H1 (cell line): Measurements from ENCODE around the gene OXLD1. TPM values are rescaled to one million over a fixed set of nuclear protein-coding genes. Genes with fewer than 3 reads are reported as not detected.
A peak's percentile ranks its signal among the peaks of the same experiment; 100 is the strongest.

Experiments
- CTCF ChIA-PET: fragments of 300-600 bp; sonication (Branson Sonifier 250); formaldehyde crosslinking; loops from one replicate; lab custom pipeline; 2021; ENCODE audit not compliant: partially characterized antibody; lab: Charles Lee
- POLR2A ChIA-PET: fragments of 300-600 bp; sonication (Branson Sonifier 250); formaldehyde crosslinking; loops from one replicate; lab custom pipeline; 2021; ENCODE audit warnings: inconsistent platforms; ENCODE audit not compliant: partially characterized antibody; lab: Charles Lee
- DNase-seq, 2 experiments: peaks; one replicate each; pipeline versions ENCODE4 v3.0.0 to v3.0.0-alpha.2; 2010 to 2022; ENCODE audit warnings: low spot score in 2 of 2, low read depth in 1 of 2, mixed read lengths in 1 of 2
- FAIRE-seq: peaks from 2 replicates; lab custom pipeline; 2011; peaks lifted over from hg19 to GRCh38; lab: Jason Lieb, UNC
- H2AFZ ChIP-seq: 2 replicates; pipeline ENCODE4 v1.8.1; 2012; ENCODE audit warnings: low read length, inconsistent platforms
- H2AK5ac ChIP-seq: 2 replicates; pipeline ENCODE4 v1.6.1; 2013; ENCODE audit warnings: low read depth, low read length
- H2BK120ac ChIP-seq: replicated peaks from 2 replicates; pipeline ENCODE3; 2013; ENCODE audit warnings: low read depth, low read length, inconsistent platforms
- H2BK12ac ChIP-seq: 2 replicates; pipeline ENCODE4 v1.6.1; 2013; ENCODE audit warnings: low read depth, low read length
- H2BK15ac ChIP-seq: 2 replicates; pipeline ENCODE4 v1.6.1; 2013; ENCODE audit warnings: low read length
- H2BK20ac ChIP-seq: 2 replicates; pipeline ENCODE4 v1.6.1; 2013; ENCODE audit warnings: low read length
- H2BK5ac ChIP-seq: 2 replicates; pipeline ENCODE4 v1.6.1; 2013; ENCODE audit warnings: low read depth, low read length
- H3K14ac ChIP-seq: 2 replicates; pipeline ENCODE4 v1.6.1; 2013; ENCODE audit warnings: inconsistent platforms; ENCODE audit not compliant: insufficient read length
- H3K18ac ChIP-seq: 2 replicates; pipeline ENCODE4 v1.6.1; 2013; ENCODE audit warnings: low read length; ENCODE audit errors: extremely low read depth
- H3K23ac ChIP-seq: 2 replicates; pipeline ENCODE4 v1.6.1; 2013; ENCODE audit warnings: inconsistent platforms; ENCODE audit not compliant: insufficient read length
- H3K23me2 ChIP-seq: 2 replicates; pipeline ENCODE4 v1.6.1; 2013; ENCODE audit warnings: low read depth, low read length
- H3K27ac ChIP-seq: 2 replicates; pipeline ENCODE4 v1.6.1; 2011; ENCODE audit warnings: low read depth, low read length, inconsistent platforms
- H3K27me3 ChIP-seq, 4 experiments: replicated peaks in 1 of 4; 1 replicate in 1 of 4; 2 replicates in 3 of 4; pipeline versions ENCODE4 v1.6.1 to v1.8.1; 2011 to 2013; ENCODE audit warnings: low read length in 3 of 4, mild to moderate bottlenecking in 3 of 4, inconsistent platforms in 2 of 4, mixed read lengths in 2 of 4, moderate library complexity in 1 of 4; ENCODE audit not compliant: control insufficient read depth in 3 of 4, insufficient read depth in 3 of 4; ENCODE audit errors: extremely low read depth in 1 of 4
- H3K36me3 ChIP-seq, 4 experiments: 2 replicates each; pipeline versions ENCODE4 v1.6.1 to v1.8.1; 2011 to 2013; ENCODE audit warnings: mild to moderate bottlenecking in 4 of 4, low read length in 3 of 4, moderate library complexity in 2 of 4, control low read depth in 1 of 4, inconsistent platforms in 1 of 4; ENCODE audit not compliant: insufficient read depth in 4 of 4, control insufficient read depth in 2 of 4
- H3K4ac ChIP-seq: replicated peaks from 2 replicates; pipeline ENCODE3; 2013; ENCODE audit warnings: low read length, low read depth, mixed read lengths, inconsistent platforms; ENCODE audit not compliant: insufficient read length
- H3K4me1 ChIP-seq, 4 experiments: replicated peaks in 1 of 4; 1 replicate in 1 of 4; 2 replicates in 3 of 4; pipeline versions ENCODE4 v1.6.1 to v1.8.1; 2011 to 2013; ENCODE audit warnings: low read length in 3 of 4, inconsistent platforms in 2 of 4, mixed read lengths in 1 of 4; ENCODE audit not compliant: insufficient read depth in 4 of 4, control insufficient read depth in 3 of 4
- H3K4me2 ChIP-seq, 2 experiments: 2 replicates each; pipeline versions ENCODE4 v1.6.1 to v1.8.1; 2011 to 2013; ENCODE audit warnings: low read depth in 2 of 2, low read length in 2 of 2, control low read depth in 1 of 2, inconsistent platforms in 1 of 2, mild to moderate bottlenecking in 1 of 2; ENCODE audit not compliant: insufficient read depth in 1 of 2
- H3K4me3 ChIP-seq, 4 experiments: fragments of 200-600, 300-600 bp in 1 of 4; sonication (generic), shearing (Covaris generic), sonication (Bioruptor Twin) in 1 of 4; 2 replicates each; pipeline versions ENCODE4 v1.5.1 to v1.8.1; 2011 to 2016; ENCODE audit warnings: low read length in 4 of 4, low read depth in 3 of 4, control low read depth in 2 of 4, inconsistent platforms in 2 of 4, mild to moderate bottlenecking in 2 of 4, mixed read lengths in 1 of 4, moderate library complexity in 1 of 4; ENCODE audit not compliant: insufficient read depth in 2 of 4; ENCODE audit errors: extremely low read depth in 1 of 4
- H3K56ac ChIP-seq: replicated peaks from 2 replicates; pipeline ENCODE3; 2013; ENCODE audit warnings: low read depth, mild to moderate bottlenecking, mixed read lengths, low read length, inconsistent platforms; ENCODE audit not compliant: insufficient read length
- H3K79me1 ChIP-seq: 2 replicates; pipeline ENCODE4 v1.6.1; 2013; ENCODE audit warnings: low read depth, low read length, control low read depth
- H3K79me2 ChIP-seq, 2 experiments: 2 replicates each; pipeline versions ENCODE4 v1.6.1 to v1.8.1; 2012 to 2013; ENCODE audit warnings: low read length in 2 of 2, mild to moderate bottlenecking in 2 of 2, inconsistent platforms in 1 of 2; ENCODE audit not compliant: insufficient read depth in 2 of 2, control insufficient read depth in 1 of 2
- H3K9ac ChIP-seq, 4 experiments: replicated peaks in 1 of 4; 1 replicate in 1 of 4; 2 replicates in 3 of 4; pipeline versions ENCODE4 v1.6.1 to v1.8.1; 2011 to 2013; ENCODE audit warnings: low read depth in 3 of 4, low read length in 3 of 4, control low read depth in 2 of 4, mild to moderate bottlenecking in 2 of 4, moderate library complexity in 2 of 4, inconsistent platforms in 1 of 4; ENCODE audit errors: extremely low read depth in 1 of 4
- H3K9me3 ChIP-seq, 2 experiments: 2 replicates each; pipeline versions ENCODE4 v1.6.1 to v1.8.1; 2012 to 2013; ENCODE audit warnings: mild to moderate bottlenecking in 2 of 2, moderate library complexity in 2 of 2, control low read depth in 1 of 2, inconsistent platforms in 1 of 2, low read depth in 1 of 2, low read length in 1 of 2, mixed read lengths in 1 of 2; ENCODE audit not compliant: insufficient read depth in 2 of 2
- H4K20me1 ChIP-seq, 2 experiments: replicated peaks in 1 of 2; 2 replicates each; pipeline versions ENCODE3 to v1.8.1; 2011 to 2013; ENCODE audit warnings: inconsistent platforms in 2 of 2, low read length in 2 of 2, mild to moderate bottlenecking in 1 of 2; ENCODE audit not compliant: insufficient read depth in 2 of 2, control insufficient read depth in 1 of 2
- H4K5ac ChIP-seq: 2 replicates; pipeline ENCODE4 v1.6.1; 2013; ENCODE audit warnings: low read length, low read depth, mixed read lengths, inconsistent platforms; ENCODE audit not compliant: insufficient read length
- H4K8ac ChIP-seq: 2 replicates; pipeline ENCODE4 v1.8.0; 2013; ENCODE audit warnings: mild to moderate bottlenecking, moderate library complexity, low read length, inconsistent platforms; ENCODE audit not compliant: insufficient read depth; ENCODE audit errors: extremely low read depth
- H4K91ac ChIP-seq: replicated peaks from 2 replicates; pipeline ENCODE3; 2013; ENCODE audit warnings: low read length, mixed read lengths, inconsistent platforms; ENCODE audit not compliant: insufficient read length
- BCL11A ChIP-seq, 2 experiments: IDR thresholded peaks; one replicate each; pipeline ENCODE4 v1.6.1; 2011; ENCODE audit warnings: low read depth in 2 of 2, low read length in 2 of 2, mild to moderate bottlenecking in 2 of 2
- CEBPB ChIP-seq: IDR thresholded peaks from 2 replicates; pipeline ENCODE4 v1.6.1; 2012; ENCODE audit warnings: low read depth, low read length
- EZH2 ChIP-seq: fragments of 200-600 bp; sonication (generic); IDR thresholded peaks from 2 replicates; pipeline ENCODE4 v1.7.1; 2012; ENCODE audit warnings: low read depth, mild to moderate bottlenecking, moderate library complexity, low read length, inconsistent platforms; ENCODE audit not compliant: severe bottlenecking
- HDAC2 ChIP-seq, 2 experiments: fragments of 300-600 bp in 1 of 2; sonication (generic) in 1 of 2; IDR thresholded peaks; 2 replicates each; pipeline ENCODE4 v1.6.1; 2011 to 2012; ENCODE audit warnings: low read depth in 2 of 2, low read length in 2 of 2, mild to moderate bottlenecking in 2 of 2, moderate library complexity in 2 of 2, borderline replicate concordance in 1 of 2, inconsistent platforms in 1 of 2
- KDM4A ChIP-seq: IDR thresholded peaks from one replicate; pipeline ENCODE4 v1.7.1; 2012; ENCODE audit warnings: low read depth, mild to moderate bottlenecking, moderate library complexity, low read length, inconsistent platforms; ENCODE audit not compliant: severe bottlenecking
- POLR2A ChIP-seq, 2 experiments: IDR thresholded peaks; 1 replicate in 1 of 2; 2 replicates in 1 of 2; pipeline ENCODE4 v1.6.1; 2011; ENCODE audit warnings: low read depth in 2 of 2, low read length in 2 of 2, mild to moderate bottlenecking in 2 of 2; ENCODE audit errors: control extremely low read depth in 1 of 2
- POLR2AphosphoS5 ChIP-seq: IDR thresholded peaks from 2 replicates; pipeline ENCODE4 v1.6.1; 2011; ENCODE audit warnings: low read depth, low read length
- WGBS, 2 experiments: shearing (Covaris generic) in 1 of 2; methylation state at CpG; one replicate each; pipeline versions ENCODE4 v1.1.6 to v1.1.7; 2013 to 2015; ENCODE audit warnings: low lambda C conversion rate in 2 of 2, mixed read lengths in 2 of 2, inconsistent platforms in 1 of 2, low coverage in 1 of 2, missing lambda C conversion rate in 1 of 2; ENCODE audit not compliant: insufficient replicate concordance in 2 of 2, insufficient coverage in 1 of 2, insufficient read length in 1 of 2; ENCODE audit errors: extremely low coverage in 1 of 2, missing lambda C conversion rate in 1 of 2; 5-methylcytosine and 5-hydroxymethylcytosine counted together
- polyA plus RNA-seq, 7 experiments: library from polyadenylated mRNA; depleted of rRNA in 3 of 7; stranded (reverse) in 5 of 7; unstranded in 2 of 7; fragments of >200 nt in 5 of 7; fragments of 200-250 nt in 2 of 7; gene quantifications; 1 replicate in 5 of 7; 2 replicates in 1 of 7; 4 replicates in 1 of 7; pipeline versions ENCODE4 v1.2.1 to v1.2.3, GENCODE V29; 2011 to 2013; ENCODE audit warnings: missing spikeins in 2 of 7, mixed read lengths in 2 of 7
- total RNA-seq: library from RNA; stranded (reverse); fragmentation: NEBNext Ultra II Directional; extraction: Animal tissue kit (Norgen Biotek cat#: 25700); gene quantifications from 2 replicates; pipeline ENCODE4 v1.2.1, GENCODE V29; 2021
- TF ChIP-seq, protein P1 (sequence below), 3 experiments: IDR thresholded peaks; 1 replicate in 2 of 3; 2 replicates in 1 of 3; pipeline versions ENCODE4 v1.5.1 to v1.6.1; 2011; ENCODE audit warnings: low read length in 3 of 3, mild to moderate bottlenecking in 3 of 3, inconsistent platforms in 2 of 3, low read depth in 1 of 3, moderate library complexity in 1 of 3; ENCODE audit not compliant: insufficient read depth in 1 of 3; ENCODE audit errors: control extremely low read depth in 1 of 3

OXLD1 gene
- total and polyA plus RNA-seq, 2 of the 8 experiments (the other 6 are each of a cell fraction or from before 2014, with no cell fraction given) = 41.5 to 61.9 TPM

GRCh38 chr17:81712468-81713003, 46.1 kb upstream of the OXLD1 start:
- H2AK5ac ChIP-seq = no peak overlapping the region
- ChIA-PET CTCF (interaction anchor here (1.1 kb wide), 1 partner anchor 107 kb away, joined by 3 read pairs; no protein-coding TSS in a partner anchor), POLR2A (interaction anchor here (0.8 to 25.9 kb wide), 6 partner anchors 4 to 231 kb away, joined by 3 to 436 read pairs (median 176); partner anchors contain the start of genes ARL16, HGS, MRPL12 and SLC25A10)
- H4K5ac ChIP-seq = no peak overlapping the region
- no peak overlapping the region for H2BK12ac ChIP-seq
- no peak overlapping the region for H3K56ac ChIP-seq
- peaks cover 20% of the 10 kb centered on the region for H3K23me2 ChIP-seq
- H3K9me3 ChIP-seq = no peaks in the 10 kb centered on the region
- peaks cover 0 to 7% of the 10 kb centered on the region in 2 experiments; a peak in 1 of 4 replicates for H3K79me2 ChIP-seq
- H3K4ac ChIP-seq = peak overlapping the region; percentile 69
- DNase-seq (no peak), FAIRE-seq (no peak)
- H3K14ac ChIP-seq = no peak overlapping the region
- no peak overlapping the region for H2BK15ac ChIP-seq
- peaks cover 0 to 12% (median under 1%) of the 10 kb centered on the region in 4 experiments; a peak in 6 of 8 replicates for H3K36me3 ChIP-seq
- peak overlapping the region; percentile 83 for H4K8ac ChIP-seq
- H3K4me3 ChIP-seq = peak overlapping the region; percentile 44 to 86 (median 59)
- H4K20me1 ChIP-seq = peaks cover 3 to 14% of the 10 kb centered on the region in 2 experiments
- H3K4me2 ChIP-seq = peak overlapping the region; percentile 77 to 87
- no peak for TF ChIP-seq BCL11A (IDR thresholded peaks at IDR 0.05; ENCODE audit: low read depth in 2 of 2, low read length in 2 of 2)
- TF ChIP-seq POLR2A (IDR thresholded peaks at IDR 0.05; ENCODE audit: control extremely low read depth in 1 of 2, low read depth in 2 of 2, low read length in 2 of 2) = peak in 1 of 2 experiments; percentile 12; a peak in 1 of 3 replicates
- 0 out of 2 replicates have a peak, but pooled peaks have one; percentile 5 for TF ChIP-seq POLR2AphosphoS5
- TF ChIP-seq, protein P1, sequence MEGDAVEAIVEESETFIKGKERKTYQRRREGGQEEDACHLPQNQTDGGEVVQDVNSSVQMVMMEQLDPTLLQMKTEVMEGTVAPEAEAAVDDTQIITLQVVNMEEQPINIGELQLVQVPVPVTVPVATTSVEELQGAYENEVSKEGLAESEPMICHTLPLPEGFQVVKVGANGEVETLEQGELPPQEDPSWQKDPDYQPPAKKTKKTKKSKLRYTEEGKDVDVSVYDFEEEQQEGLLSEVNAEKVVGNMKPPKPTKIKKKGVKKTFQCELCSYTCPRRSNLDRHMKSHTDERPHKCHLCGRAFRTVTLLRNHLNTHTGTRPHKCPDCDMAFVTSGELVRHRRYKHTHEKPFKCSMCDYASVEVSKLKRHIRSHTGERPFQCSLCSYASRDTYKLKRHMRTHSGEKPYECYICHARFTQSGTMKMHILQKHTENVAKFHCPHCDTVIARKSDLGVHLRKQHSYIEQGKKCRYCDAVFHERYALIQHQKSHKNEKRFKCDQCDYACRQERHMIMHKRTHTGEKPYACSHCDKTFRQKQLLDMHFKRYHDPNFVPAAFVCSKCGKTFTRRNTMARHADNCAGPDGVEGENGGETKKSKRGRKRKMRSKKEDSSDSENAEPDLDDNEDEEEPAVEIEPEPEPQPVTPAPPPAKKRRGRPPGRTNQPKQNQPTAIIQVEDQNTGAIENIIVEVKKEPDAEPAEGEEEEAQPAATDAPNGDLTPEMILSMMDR (IDR thresholded peaks at IDR 0.05; ENCODE audit: control extremely low read depth in 1 of 3, insufficient read depth in 1 of 3, low read depth in 1 of 3, low read length in 3 of 3) = peak in 2 of 3 experiments; percentile 12 to 15; a peak in 2 of 4 replicates
- peak in 1 of 2 experiments; percentile 41; a peak in 1 of 4 replicates for TF ChIP-seq HDAC2 (IDR thresholded peaks at IDR 0.05; ENCODE audit: borderline replicate concordance in 1 of 2, low read depth in 2 of 2, low read length in 2 of 2)
- peak; percentile 90 for TF ChIP-seq KDM4A
- no peak for TF ChIP-seq EZH2
- no peak for TF ChIP-seq CEBPB
- 5% methylated on average over 41 of the region's 41 CpGs; no CpG with 5 or more reads in 1 of the 2 experiments for WGBS, 2 experiments
- peak overlapping the region; percentile 51 to 75 (median 63) for H3K9ac ChIP-seq
- no peak overlapping the region for H2AFZ ChIP-seq
- H3K79me1 ChIP-seq = peaks cover 10% of the 10 kb centered on the region
- H3K18ac ChIP-seq = peak overlapping the region; percentile 32
- no peak overlapping the region for H2BK20ac ChIP-seq
- H3K4me1 ChIP-seq = peaks cover 0 to 24% (median 18%) of the 10 kb centered on the region in 4 experiments; a peak in 5 of 7 replicates
- H2BK5ac ChIP-seq = no peak overlapping the region; the same call in 1 of the 2 replicates
- H2BK120ac ChIP-seq = no peak overlapping the region
- no peaks in the 10 kb centered on the region; a peak in 2 of 7 replicates for H3K27me3 ChIP-seq
- H3K23ac ChIP-seq = no peak overlapping the region
- no peak overlapping the region for H4K91ac ChIP-seq
- no peak overlapping the region for H3K27ac ChIP-seq
